ENCODE measurements around the gene ZNF681. TPM values are rescaled to one million over a fixed set of nuclear protein-coding genes. Genes with fewer than 3 reads are reported as not detected.
"Not testable (repeated sequence)": the region's sequence is repeated elsewhere in the genome, so short reads cannot be mapped to it uniquely, and the experiment has no call there.

Gene ZNF681
- total and polyA plus RNA-seq, 12 donors: 0.29 to 0.89 (median 0.56) TPM

DNA sequence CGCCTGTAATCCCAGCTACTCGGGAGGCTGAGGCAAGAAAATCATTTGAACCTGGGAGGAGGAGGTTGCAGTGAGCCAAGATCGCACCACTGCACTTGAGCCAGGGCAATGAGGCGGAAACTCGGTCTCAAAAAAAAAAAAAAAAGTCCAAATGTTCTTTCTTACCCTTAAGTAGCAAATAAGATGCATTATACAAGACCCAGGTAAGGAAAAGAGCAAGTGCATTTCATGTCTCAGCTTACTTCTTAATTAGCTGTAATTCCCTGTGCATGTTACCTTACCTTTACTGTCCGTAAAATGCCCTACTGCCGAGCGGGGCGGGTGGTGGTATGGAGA, 3.8 kb upstream of the ZNF681 start:
- TF ChIP-seq, protein P1, sequence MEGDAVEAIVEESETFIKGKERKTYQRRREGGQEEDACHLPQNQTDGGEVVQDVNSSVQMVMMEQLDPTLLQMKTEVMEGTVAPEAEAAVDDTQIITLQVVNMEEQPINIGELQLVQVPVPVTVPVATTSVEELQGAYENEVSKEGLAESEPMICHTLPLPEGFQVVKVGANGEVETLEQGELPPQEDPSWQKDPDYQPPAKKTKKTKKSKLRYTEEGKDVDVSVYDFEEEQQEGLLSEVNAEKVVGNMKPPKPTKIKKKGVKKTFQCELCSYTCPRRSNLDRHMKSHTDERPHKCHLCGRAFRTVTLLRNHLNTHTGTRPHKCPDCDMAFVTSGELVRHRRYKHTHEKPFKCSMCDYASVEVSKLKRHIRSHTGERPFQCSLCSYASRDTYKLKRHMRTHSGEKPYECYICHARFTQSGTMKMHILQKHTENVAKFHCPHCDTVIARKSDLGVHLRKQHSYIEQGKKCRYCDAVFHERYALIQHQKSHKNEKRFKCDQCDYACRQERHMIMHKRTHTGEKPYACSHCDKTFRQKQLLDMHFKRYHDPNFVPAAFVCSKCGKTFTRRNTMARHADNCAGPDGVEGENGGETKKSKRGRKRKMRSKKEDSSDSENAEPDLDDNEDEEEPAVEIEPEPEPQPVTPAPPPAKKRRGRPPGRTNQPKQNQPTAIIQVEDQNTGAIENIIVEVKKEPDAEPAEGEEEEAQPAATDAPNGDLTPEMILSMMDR (IDR thresholded peaks at IDR 0.05): no peak
- Histone ChIP-seq H3K27me3 (no peaks in the 10 kb centered on the region), H3K36me3 (peaks cover 0 to 3% (median 0%) of the 10 kb centered on the region in 9 donors), H3K9me3 (no peaks in the 10 kb centered on the region), H3K27ac (peak overlapping the region in 2 of 10 donors; percentile 10 to 65), H3K4me3 (peak overlapping the region; percentile 65 to 90 (median 78)), H3K4me1 (peaks cover 0 to 29% (median 17%) of the 10 kb centered on the region in 9 donors)
- DNase-seq (no peak), ATAC-seq (no peak)
- intact Hi-C loops (cut with DNase I): loop anchor here in 3 of 10 donors (2.0 to 10.0 kb wide), 3 partner anchors 75 to 272 kb away; partner anchors contain the start of gene ZNF675 (in 2 of the 3)
- 23 to 26% methylated on average over 9 of the region's 9 CpGs for WGBS, 2 donors

DNA sequence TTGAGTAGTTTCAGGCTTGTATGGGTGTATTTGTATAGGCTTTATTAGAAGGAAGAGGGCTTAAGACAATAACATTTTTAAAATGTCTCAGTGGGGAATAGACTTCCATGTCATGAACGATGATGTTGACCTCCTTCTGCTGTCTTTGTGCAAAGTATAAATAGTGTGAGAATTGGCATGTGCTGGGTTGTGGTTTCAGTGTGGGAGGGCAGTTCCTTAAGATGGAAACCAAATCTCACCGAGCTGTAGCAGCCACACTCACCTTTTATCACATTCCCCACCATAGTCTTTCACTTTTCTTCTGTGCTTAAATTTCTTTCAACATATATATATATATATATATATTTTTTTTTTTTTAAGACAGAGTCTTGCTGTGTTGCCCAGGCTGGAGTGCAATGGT, 1.6 kb upstream of the ZNF681 start:
- H3K4me1 ChIP-seq: peaks cover 0 to 30% (median 17%) of the 10 kb centered on the region in 9 donors
- not testable (repeated sequence) for H3K36me3 ChIP-seq, DNase-seq, H3K9me3 ChIP-seq, ATAC-seq, H3K27me3 ChIP-seq, H3K27ac ChIP-seq, H3K4me3 ChIP-seq
- 80 to 86% methylated on average over 2 of the region's 2 CpGs for WGBS, 2 donors
- intact Hi-C loops (cut with DNase I): loop anchor here in 2 of 10 donors (5.0 to 10.0 kb wide), 2 partner anchors 73 to 274 kb away; partner anchors contain the start of gene ZNF675 (in 1 of the 2)

DNA sequence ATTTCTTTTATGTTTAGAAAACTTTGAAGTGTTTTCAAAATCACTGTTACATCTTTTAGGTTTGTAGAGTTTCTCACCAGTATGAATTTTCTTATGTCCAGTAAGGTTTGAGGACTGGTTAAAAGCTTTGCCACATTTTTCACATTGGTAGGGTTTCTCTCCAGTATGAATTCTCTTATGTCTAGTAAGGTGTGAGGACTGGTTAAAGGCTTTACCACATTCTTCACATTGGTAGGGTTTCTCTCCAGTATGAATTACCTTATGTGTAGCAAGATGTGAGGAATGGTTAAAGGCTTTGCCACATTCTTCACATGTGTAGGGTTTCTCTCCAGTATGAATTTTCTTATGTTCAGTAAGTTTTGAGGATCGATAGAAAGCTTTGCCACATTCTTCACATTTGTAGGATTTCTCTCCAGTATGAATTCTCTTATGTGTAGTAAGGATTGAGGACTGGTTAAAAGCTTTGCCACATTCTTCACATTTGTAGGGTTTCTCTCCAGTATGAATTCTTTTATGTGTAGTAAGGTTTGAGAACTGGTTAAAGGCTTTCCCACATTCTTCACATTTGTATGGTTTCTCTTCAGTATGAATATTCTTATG, 15.0 kb downstream of the ZNF681 start:
- peaks cover 0 to 52% (median 17%) of the 10 kb centered on the region in 9 donors for H3K36me3 ChIP-seq
- intact Hi-C loops (cut with DNase I); DNase-seq; H3K4me3 ChIP-seq; ATAC-seq; H3K27me3 ChIP-seq; H3K27ac ChIP-seq; H3K4me1 ChIP-seq: not testable (repeated sequence)
- peaks cover 0 to 100% (median 29%) of the 10 kb centered on the region in 11 donors for H3K9me3 ChIP-seq
- whole genome bisulfite sequencing, 2 donors: 100% methylated on average over 1 of the region's 1 CpG

GRCh38 chr19:23730729-23731465, 27.8 kb downstream of the ZNF681 start:
- H3K4me3 ChIP-seq; H3K27ac ChIP-seq; H3K4me1 ChIP-seq; H3K27me3 ChIP-seq; intact Hi-C loops (cut with DNase I); DNase-seq; H3K36me3 ChIP-seq; ATAC-seq: not testable (repeated sequence)
- 89% methylated on average over 6 of the region's 6 CpGs for WGBS, 2 donors
- peaks cover 0 to 60% (median 0%) of the 10 kb centered on the region in 11 donors for H3K9me3 ChIP-seq

DNA sequence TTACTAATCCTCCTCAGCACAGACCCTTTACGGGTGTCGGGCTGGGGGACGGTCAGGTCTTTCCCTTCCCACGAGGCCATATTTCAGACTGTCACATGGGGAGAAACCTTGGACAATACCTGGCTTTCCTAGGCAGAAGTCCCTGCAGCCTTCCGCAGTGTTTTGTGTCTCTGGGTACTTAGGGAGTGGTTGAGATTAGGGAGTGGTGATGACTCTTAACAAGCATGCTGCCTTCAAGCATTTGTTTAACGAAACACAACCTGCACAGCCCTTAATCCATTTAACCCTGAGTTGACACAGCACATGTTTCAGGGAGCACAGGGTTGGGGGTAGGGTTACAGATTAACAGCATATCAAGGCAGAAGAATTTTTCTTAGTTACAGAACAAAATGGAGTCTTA, 34.5 kb downstream of the ZNF681 start:
- H3K4me1 ChIP-seq; ATAC-seq; DNase-seq; H3K4me3 ChIP-seq; H3K36me3 ChIP-seq; H3K27ac ChIP-seq; intact Hi-C loops (cut with DNase I): not testable (repeated sequence)
- Histone ChIP-seq H3K9me3 (peaks cover 0 to 30% (median 0%) of the 10 kb centered on the region in 11 donors), H3K27me3 (peaks cover 0 to 15% (median 0%) of the 10 kb centered on the region in 7 donors)
- WGBS, 2 donors: 10 to 16% methylated on average over 3 of the region's 6 CpGs

DNA sequence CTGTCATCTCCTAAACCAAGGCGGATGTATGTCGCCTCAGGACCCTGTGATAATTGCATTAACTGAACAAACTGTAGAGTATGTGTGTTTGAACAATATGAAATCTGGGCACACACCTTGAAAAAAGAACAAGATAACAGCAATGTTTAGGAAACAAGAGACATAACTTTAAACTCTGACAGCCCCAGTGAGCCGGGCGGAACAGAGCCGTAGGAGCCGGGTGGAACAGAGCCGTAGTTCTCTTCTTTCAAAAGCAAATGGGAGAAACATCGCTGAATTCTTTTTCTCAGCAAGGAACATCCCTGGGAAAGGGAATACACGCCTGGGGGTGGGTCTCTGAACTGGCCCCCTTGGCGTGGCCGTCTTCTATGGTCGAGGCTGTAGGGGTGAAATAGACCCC, 39.9 kb downstream of the ZNF681 start:
- H3K36me3 ChIP-seq: no peaks in the 10 kb centered on the region
- intact Hi-C loops (cut with DNase I): no loop called here
- H3K27ac ChIP-seq: no peak overlapping the region
- ATAC-seq (no peak), DNase-seq (no peak)
- H3K27me3 ChIP-seq: peaks cover 0 to 24% (median 0%) of the 10 kb centered on the region in 7 donors
- H3K4me3 ChIP-seq: no peak overlapping the region
- TF ChIP-seq, protein P1 (IDR thresholded peaks at IDR 0.05): no peak
- no peaks in the 10 kb centered on the region for H3K4me1 ChIP-seq
- peaks cover 0 to 12% (median 0%) of the 10 kb centered on the region in 11 donors for H3K9me3 ChIP-seq
- WGBS, 2 donors: 7 to 9% methylated on average over 12 of the region's 12 CpGs

Measured in heart right ventricle (tissue), 16 donors.